Measurements from ENCODE around the gene EEFSEC.

The EEFSEC gene

DNA sequence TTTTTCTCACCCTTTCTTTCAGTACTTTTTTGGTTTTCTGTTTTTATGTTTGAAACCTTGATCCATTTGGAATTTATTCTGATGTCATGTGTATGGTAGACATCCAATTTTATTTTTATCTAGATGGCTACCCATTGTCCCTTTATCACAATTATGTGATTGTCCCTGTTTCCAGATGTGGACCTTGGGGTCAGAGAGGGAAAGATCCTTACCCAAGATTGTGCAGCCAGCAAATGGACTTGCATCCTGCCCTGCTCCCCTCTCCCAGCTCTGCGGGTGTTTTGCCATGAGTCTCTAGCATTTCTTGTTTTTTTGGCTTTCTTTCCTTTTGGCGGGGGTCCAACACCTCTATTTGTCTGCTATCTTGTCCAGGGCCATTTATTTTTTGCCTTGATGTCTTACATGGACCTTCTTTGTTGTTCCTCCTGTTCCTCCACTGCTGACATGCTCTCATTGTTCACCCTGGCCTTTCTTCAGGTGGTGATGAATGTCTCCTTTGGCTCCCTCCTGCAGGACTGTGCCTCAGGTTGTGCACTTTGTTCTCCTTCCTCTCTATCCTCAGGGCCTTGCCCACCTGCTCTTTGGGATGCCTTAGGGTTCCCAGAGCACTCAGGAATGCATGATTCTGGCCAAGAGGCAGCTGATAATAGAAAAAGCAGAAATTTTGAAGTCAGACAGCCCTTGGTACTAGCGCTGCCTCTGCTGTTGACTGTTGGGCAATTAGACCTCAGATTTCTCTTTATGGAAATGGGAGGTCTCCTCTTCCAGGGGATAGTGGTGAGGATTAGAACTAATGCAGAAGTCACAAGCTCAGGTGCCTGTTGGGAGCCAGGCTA lies 84.3 kb downstream of the EEFSEC start:
- no peak for DNase-seq (ENCODE audit: low read depth)
- TF ChIP-seq, protein P1, sequence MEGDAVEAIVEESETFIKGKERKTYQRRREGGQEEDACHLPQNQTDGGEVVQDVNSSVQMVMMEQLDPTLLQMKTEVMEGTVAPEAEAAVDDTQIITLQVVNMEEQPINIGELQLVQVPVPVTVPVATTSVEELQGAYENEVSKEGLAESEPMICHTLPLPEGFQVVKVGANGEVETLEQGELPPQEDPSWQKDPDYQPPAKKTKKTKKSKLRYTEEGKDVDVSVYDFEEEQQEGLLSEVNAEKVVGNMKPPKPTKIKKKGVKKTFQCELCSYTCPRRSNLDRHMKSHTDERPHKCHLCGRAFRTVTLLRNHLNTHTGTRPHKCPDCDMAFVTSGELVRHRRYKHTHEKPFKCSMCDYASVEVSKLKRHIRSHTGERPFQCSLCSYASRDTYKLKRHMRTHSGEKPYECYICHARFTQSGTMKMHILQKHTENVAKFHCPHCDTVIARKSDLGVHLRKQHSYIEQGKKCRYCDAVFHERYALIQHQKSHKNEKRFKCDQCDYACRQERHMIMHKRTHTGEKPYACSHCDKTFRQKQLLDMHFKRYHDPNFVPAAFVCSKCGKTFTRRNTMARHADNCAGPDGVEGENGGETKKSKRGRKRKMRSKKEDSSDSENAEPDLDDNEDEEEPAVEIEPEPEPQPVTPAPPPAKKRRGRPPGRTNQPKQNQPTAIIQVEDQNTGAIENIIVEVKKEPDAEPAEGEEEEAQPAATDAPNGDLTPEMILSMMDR (IDR thresholded peaks at IDR 0.05; ENCODE audit: low read depth, low read length) = no peak
- no peak for TF ChIP-seq MYC (IDR thresholded peaks at IDR 0.05; ENCODE audit: low read depth, low read length)
- TF ChIP-seq POLR2A (IDR thresholded peaks at IDR 0.05; ENCODE audit: extremely low read depth, insufficient read length) = no peak
- TF ChIP-seq, protein P2, sequence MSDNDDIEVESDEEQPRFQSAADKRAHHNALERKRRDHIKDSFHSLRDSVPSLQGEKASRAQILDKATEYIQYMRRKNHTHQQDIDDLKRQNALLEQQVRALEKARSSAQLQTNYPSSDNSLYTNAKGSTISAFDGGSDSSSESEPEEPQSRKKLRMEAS (IDR thresholded peaks at IDR 0.05; ENCODE audit: low read depth, low read length) = no peak

DNA sequence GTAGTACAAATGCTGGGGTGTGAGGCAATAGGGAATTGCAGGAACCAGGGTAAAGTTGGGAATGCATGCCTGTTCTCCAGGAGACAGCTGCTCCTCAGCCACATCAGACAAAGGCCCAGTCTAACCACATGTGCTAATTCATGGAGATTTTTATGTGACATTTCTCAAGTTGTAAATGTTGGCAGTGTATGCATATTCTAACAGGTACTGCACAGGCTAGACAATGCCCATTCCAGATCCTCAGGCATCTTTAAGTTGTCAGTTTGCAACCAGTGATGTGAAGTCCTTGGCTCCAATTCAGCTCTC lies 84.9 kb downstream of the EEFSEC start:
- no peak overlapping the region for H3K4me3 ChIP-seq (ENCODE audit: low read depth, low read length)
- DNase-seq (ENCODE audit: low read depth) = no peak
- TF ChIP-seq MYC (IDR thresholded peaks at IDR 0.05; ENCODE audit: low read depth, low read length) = no peak
- TF ChIP-seq, protein P1 (IDR thresholded peaks at IDR 0.05; ENCODE audit: low read depth, low read length) = no peak
- no peak for TF ChIP-seq POLR2A (IDR thresholded peaks at IDR 0.05; ENCODE audit: extremely low read depth, insufficient read length)
- TF ChIP-seq, protein P2 (IDR thresholded peaks at IDR 0.05; ENCODE audit: low read depth, low read length) = no peak

More for the DNA sequence above, 84.3 kb downstream of the EEFSEC start:
- H3K4me3 ChIP-seq (ENCODE audit: low read depth, low read length) = no peak overlapping the region

DNA sequence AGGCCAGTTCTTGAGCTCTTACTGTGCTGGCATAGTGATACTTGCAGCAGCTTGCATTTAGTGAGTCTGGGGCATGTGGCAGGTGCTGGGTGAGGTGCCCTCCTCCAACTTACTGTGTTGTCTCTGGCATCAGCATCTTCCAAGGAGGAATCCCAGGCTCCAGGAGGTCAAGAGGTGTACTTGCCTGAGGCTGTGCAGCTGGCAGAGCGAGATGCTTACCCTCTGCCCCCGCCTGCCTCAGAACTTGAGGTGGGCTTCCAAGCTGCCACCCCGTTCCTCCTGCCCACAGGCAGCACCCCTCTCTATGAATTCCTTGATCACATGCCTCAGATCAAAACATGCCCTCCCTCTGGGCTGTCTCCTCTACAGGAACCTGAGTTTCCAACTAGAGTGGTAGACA lies 86.0 kb downstream of the EEFSEC start:
- no peak overlapping the region for H3K4me3 ChIP-seq (ENCODE audit: low read depth, low read length)
- TF ChIP-seq POLR2A (IDR thresholded peaks at IDR 0.05; ENCODE audit: extremely low read depth, insufficient read length) (no peak), MYC (IDR thresholded peaks at IDR 0.05; ENCODE audit: low read depth, low read length) (no peak)
- TF ChIP-seq, protein P2 (IDR thresholded peaks at IDR 0.05; ENCODE audit: low read depth, low read length) = no peak
- TF ChIP-seq, protein P1 (IDR thresholded peaks at IDR 0.05; ENCODE audit: low read depth, low read length) = no peak
- DNase-seq (ENCODE audit: low read depth) = no peak

DNA sequence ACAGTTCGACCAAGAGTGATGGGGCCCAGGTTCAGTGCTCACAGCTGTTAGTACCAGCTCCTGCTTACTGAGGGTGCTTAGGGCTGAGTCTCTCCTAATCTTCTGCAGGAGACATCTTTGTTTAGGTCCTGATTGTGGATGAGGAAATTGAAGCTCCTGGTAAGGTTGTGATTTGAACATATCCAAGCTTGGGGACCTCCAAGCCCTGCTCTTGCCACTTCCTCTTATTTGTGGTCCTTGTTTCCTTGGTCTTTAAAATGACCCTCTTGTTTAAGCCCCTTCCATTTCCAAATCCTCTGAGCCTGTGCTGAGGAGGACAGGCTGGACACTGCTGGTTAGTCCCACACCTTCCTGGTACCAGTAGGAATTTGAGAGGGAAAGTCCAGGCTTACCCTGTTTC lies 87.0 kb downstream of the EEFSEC start:
- peak; percentile 21 for DNase-seq (ENCODE audit: low read depth)
- no peak overlapping the region for H3K4me3 ChIP-seq (ENCODE audit: low read depth, low read length)
- TF ChIP-seq MYC (IDR thresholded peaks at IDR 0.05; ENCODE audit: low read depth, low read length) = no peak
- TF ChIP-seq, protein P2 (IDR thresholded peaks at IDR 0.05; ENCODE audit: low read depth, low read length) = no peak
- TF ChIP-seq, protein P1 (IDR thresholded peaks at IDR 0.05; ENCODE audit: low read depth, low read length) = no peak
- TF ChIP-seq POLR2A (IDR thresholded peaks at IDR 0.05; ENCODE audit: extremely low read depth, insufficient read length) = no peak

DNA sequence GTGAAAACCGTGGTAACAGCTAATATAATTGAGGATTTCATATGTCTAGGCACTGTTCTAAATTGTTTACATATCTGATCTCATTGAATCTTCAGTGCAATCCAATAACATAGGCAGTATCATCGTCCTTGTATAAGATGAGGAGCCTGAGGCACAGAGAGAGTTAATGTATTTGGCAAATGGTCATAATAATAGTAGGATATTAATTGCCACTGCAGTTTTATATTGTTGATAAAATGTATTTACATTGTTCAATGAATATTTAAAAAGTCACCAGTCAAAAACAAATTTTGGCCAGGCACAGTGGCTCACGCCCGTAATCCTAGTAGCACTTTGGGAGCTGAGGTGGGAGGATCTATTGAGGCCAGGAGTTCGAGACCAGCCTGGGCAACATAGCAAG lies 88.5 kb downstream of the EEFSEC start:
- H3K4me3 ChIP-seq (ENCODE audit: low read depth, low read length) = no peak overlapping the region
- no peak for TF ChIP-seq POLR2A (IDR thresholded peaks at IDR 0.05; ENCODE audit: extremely low read depth, insufficient read length)
- TF ChIP-seq, protein P2 (IDR thresholded peaks at IDR 0.05; ENCODE audit: low read depth, low read length) = no peak
- TF ChIP-seq, protein P1 (IDR thresholded peaks at IDR 0.05; ENCODE audit: low read depth, low read length) = no peak
- no peak for TF ChIP-seq MYC (IDR thresholded peaks at IDR 0.05; ENCODE audit: low read depth, low read length)
- DNase-seq (ENCODE audit: low read depth) = no peak

All from NB4 (cell line).